SKM-1 (cell line): Measurements from ENCODE around the gene USP2.

Experiments used
- DNase-seq: peaks from one replicate; lab custom pipeline; 2025; ENCODE audit not compliant: unreplicated experiment; lab: John Stamatoyannopoulos, UW

Gene USP2

DNA sequence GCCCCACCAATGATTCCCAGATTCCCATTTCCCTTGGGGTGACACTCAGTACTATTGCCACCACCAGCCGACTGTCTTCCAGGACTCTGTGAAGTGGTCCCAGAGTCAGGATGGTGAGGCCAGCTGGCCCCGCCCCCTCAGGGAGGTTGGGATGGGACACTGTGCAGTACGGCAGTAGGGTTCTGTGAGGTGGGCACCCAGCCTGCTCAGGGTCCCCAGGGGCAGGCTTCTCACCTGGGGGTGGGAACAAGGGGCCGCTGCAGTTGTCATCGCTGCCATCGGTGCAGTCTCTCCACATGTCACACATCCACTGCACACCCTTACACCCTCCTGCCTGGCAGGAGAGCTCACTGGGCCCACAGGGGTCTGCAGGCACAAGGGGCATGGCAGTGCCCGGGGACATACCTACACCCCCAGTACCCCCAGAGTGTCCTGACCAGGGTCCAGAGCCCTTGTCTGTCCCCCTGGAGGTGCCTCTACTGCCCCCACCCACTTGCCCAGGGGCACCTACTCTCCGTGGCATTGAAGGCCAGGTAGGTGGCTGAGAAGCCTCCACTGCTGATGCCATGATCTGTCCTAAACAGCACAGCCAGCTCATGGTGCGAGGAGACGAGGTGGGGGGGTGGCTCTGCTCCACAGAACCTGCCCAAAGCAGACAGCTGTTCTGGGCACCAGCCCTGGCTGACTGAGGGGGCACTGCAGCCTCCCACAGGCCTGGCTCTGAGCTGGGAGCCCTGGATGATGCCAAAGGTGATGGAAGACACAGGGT, 38.9 kb downstream of the USP2 start:
- DNase-seq, result no peak

DNA sequence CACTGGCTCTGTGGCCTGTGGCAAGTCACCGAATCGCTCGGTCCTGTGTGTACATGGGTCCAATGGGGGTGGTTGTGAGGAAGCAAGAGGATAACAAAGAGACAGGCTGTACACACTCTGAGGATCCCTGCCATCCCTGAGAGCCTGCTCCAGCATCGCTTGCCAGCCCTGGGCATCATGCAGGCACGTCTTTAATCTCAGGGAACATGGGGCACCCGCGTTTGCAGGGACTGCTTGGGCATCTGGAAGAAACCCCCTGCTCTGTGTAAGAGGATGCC, 39.5 kb downstream of the USP2 start:
- no peak for DNase-seq

DNA sequence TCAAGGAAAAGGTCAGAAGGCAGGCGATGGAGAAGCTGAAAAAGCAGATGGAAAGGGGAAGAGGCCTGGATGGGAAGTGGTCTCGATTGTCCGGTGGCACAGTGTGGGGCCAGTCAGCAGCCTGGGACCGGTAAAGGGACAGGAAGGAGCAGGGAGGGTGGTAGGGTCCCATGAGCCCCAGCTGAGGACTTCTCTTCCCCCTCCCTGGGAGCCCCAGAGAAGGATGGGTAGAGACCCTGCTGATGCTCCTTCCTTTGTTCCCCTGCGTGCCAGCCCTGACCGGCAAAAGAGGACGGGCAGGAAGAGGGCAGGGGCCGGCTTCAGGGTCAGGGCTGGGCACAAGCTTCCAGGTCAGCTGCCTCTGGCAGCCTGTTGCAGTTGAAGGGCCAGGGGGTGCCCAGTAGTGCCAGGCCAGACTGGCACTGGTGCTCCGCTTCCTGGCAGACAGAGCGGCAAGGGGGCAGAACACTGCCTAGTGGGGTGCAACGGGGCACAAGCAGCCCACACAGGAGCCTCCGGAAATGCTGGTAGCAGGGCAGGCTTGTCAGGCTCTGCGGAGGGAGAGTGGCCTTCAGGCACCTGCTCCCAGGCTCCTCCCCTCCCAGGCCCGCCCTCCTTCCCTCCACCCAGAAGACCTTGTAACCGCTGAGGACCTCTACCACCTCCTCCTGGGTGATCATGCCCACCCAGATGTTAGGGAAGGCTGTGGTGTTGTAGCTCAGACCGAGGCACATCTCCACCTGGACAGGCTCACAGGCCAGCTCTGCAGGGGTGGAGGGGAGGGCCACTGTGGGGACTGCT, 40.1 kb downstream of the USP2 start:
- DNase-seq, result no peak

DNA sequence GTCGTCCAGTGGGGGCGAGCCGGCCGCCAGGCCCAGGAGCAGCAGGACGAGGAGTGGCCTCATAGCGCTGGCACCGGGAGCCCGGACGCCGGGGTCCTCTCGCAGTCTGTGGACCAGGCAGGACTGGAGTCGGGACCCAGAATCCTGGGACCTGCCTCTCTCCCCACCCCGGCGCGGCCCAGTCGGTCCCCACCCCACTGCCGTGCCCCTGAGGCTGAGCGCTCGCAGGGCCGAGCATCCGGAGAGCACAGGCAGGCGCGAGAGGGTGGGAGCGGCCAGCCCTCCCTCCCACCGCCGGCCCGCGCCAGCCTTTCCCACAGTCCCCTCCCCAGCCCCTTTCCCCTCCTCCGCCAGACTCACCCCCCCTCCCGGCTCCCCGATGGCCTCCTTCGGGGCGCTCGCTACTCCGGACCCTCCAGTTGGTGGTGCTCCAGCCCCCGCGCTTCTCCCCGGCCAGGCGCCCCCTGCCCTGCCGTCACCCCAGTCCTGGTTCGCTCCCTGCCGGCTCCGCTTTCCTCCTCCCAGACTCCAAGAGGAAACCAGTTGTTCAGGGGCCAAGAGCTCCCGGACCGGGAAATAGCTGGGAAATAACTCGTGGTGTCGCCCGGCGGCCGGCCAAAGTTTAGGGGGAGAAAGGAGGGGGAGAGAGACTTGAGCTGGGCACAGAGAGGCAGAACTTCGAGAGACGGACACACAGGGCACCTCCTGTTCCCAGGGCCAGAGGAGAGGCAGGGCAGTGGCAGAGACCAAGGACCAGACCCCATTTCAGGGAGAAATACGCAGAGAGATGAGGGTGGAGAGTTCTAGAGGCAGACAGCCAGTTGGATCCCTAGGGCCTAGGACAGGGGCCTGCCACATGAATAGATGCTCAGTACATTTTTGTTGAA, 40.9 kb downstream of the USP2 start, which contains the start of gene C1QTNF5:
TSS of gene C1QTNF5 (minus strand) at position 549 of the 887 bp plus-strand sequence. CDS start at position 63, 486 bp downstream.
- no peak for DNase-seq

DNA sequence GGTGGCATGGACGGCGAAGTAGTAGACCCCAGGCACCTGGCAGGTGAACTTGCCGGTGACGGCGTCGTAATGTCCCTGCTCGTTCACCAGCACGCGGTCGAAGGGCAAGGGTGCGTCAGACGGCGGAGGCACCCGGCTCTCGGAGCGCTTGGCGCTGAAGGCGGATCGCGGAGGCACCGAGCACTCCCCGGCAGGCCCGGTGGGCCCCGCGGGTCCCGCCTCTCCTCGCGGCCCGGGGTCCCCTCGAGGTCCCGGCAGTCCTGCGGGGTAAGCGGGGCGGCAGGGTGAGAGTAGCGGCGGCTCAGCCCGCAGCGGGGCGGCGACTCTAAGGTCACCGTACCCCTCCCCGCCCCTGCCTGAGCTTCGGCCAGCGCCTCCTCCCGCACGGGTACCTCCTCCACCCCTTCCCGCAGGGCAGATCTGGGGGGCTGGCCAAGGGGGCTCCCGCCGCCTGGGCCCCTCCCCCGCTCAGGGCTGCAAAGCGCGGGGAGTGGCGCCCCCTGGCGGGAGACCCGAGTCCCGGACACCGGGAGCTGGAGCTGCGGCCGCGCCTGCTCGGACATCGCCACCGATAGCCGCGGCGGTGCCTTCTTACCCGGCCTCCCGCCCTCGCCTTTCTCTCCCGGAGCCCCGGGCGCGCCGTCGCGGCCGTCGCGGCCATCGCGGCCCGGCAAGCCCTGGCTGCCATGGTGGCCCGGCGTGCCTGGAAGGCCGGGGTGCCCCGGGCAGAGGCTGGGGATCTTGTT, 41.7 kb downstream of the USP2 start:
- DNase-seq, result peak; percentile 25

DNA sequence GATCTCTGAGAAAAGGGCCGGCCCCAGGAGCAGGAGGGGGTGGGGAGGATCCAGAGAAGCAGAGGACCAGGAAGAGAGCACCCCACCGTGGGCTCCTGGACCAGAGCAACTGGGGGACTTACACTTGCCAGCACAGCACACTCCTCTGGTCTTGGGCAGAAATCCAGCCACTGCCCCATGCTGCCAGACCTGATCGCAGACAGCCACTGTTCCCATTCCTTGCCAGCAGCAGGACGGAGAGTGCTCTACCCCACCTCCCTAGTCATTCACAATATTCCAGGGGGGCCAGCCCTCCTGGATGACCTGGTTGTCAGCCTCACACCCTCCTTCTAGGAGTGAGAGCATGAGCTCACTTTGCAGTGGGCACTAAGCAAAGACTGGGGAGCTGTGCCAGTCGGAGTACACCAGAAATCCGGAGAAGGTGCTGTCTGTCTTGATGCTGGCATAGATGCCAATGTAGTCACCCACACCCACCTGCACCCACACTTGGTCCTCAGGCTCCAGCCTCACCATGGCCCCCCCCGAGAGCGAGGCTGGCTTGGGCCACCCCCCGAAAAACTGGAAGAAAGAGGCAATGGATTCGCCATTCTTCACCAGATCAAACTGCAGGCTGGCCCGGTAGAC, 42.4 kb downstream of the USP2 start:
- DNase-seq, result no peak

- DNase-seq, result peak; percentile 20
Observed at GRCh38 chr11:119338318-119338890, 43.1 kb downstream of the USP2 start.

GRCh38 chr11:119337581-119338317, 43.7 kb downstream of the USP2 start:
- DNase-seq, result no peak

GRCh38 chr11:119336744-119337469, 44.6 kb downstream of the USP2 start:
- DNase-seq, result no peak

- no peak for DNase-seq
Observed at GRCh38 chr11:119335655-119336543, 45.6 kb downstream of the USP2 start.

- DNase-seq, result no peak
Observed at GRCh38 chr11:119335091-119335654, 46.3 kb downstream of the USP2 start.

GRCh38 chr11:119334174-119334930, 47.1 kb downstream of the USP2 start, which contains the start of gene RNF26:
Gene RNF26 (plus strand): TSS chr11:119334527. CDS start chr11:119335123, 596 bp downstream.
- DNase-seq, result peak; percentile 92

DNA sequence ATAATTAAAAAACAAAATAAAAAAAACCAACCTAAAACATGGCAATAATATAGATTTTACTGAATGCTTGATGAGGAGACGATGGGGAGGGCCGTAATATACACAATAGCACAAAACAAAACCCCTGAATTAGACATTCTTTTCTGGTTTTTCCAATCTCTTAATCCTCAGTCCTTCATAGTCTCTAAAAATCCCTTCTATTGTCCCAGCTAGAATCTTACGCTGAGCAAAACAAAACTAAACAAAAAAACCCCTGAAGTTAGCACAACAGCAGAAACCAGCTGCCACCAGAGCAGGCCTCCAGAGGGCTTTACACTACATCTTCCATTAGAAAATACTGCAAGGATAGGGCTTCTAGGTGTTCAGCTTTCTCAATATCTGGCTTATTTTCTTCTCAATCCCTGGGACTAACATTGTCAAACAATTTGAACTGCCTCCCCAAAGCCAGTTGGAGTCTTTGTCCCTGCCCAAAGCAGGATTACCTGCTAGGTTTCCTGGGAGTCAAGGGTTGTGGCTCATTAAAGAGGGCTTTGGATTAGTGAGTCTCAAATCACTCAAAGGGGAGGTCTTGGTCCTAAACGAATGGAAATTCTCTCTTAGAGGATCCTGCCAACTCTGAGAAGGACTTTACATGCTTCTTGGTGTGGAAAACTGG, 49.3 kb downstream of the USP2 start:
- no peak for DNase-seq

DNA sequence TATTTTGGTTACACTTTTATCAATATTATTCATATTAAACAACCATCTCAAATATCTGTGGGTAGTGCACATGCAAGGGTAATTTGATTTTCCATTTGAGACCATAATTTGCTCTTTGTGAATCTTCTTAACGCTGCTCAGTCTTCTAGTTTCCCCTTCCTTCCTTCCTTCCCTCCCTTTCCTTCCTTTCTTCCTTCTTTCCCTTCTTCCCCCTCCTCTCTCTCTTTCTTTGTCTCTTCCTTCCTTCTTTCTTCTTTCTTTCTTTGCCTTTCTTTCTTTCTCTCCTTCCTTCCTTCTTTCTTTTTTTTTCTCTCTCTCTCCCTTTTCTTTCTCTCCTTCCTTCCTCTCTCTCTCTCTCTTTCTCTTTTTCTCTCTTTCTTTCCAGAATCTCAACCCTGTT, 51.3 kb downstream of the USP2 start:
- DNase-seq, result no peak

GRCh38 chr11:119329320-119329719, 52.2 kb downstream of the USP2 start:
- no peak for DNase-seq

- DNase-seq, result no peak
Observed at GRCh38 chr11:119324189-119324588, 57.3 kb downstream of the USP2 start.
